GM12801 (cell line): ENCODE data around the gene GARIN5A.

Source experiments
- CTCF ChIP-seq: IDR thresholded peaks from one replicate; pipeline ENCODE4 v1.5.1; 2011; ENCODE audit warnings: control low read depth; ENCODE audit not compliant: insufficient read length; ENCODE audit errors: extremely low read depth

The GARIN5A gene

GRCh38 chr19:50485284-50485955 is 8.8 kb upstream of the GARIN5A start:
- TF ChIP-seq CTCF = no peak

GRCh38 chr19:50482916-50483315 is 6.3 kb upstream of the GARIN5A start:
- no peak for TF ChIP-seq CTCF

- TF ChIP-seq CTCF = no peak
These were observed 5.7 kb upstream of the GARIN5A start for GRCh38 chr19:50482271-50482855.

GRCh38 chr19:50481351-50482149 is 4.9 kb upstream of the GARIN5A start:
- no peak for TF ChIP-seq CTCF

- TF ChIP-seq CTCF = no peak
These were observed 3.8 kb upstream of the GARIN5A start for GRCh38 chr19:50480281-50481111.

GRCh38 chr19:50479761-50480251 is 3.2 kb upstream of the GARIN5A start:
- TF ChIP-seq CTCF = no peak
